Lung microvascular endothelial cell (primary cell): ENCODE results near the gene RMDN2. TPM values are rescaled to one million over a fixed set of nuclear protein-coding genes. Genes with fewer than 3 reads are reported as not detected.
A peak's percentile ranks its signal among the peaks of the same experiment; 100 is the strongest.

Experiments
- DNase-seq, 2 donors: peaks; one replicate each; pipeline versions ENCODE4 v3.0.0 to v3.0.0-alpha.2; 2010; ENCODE audit warnings: low read depth in 2 of 2
- total RNA-seq: library from RNA; depleted of rRNA; stranded (reverse); fragments of >200 nt; gene quantifications from 2 replicates; pipeline ENCODE4 v1.2.1, GENCODE V29; 2014

The RMDN2 gene
- total RNA-seq, 1 donor from 2014 or later, result 1.6 TPM

DNA sequence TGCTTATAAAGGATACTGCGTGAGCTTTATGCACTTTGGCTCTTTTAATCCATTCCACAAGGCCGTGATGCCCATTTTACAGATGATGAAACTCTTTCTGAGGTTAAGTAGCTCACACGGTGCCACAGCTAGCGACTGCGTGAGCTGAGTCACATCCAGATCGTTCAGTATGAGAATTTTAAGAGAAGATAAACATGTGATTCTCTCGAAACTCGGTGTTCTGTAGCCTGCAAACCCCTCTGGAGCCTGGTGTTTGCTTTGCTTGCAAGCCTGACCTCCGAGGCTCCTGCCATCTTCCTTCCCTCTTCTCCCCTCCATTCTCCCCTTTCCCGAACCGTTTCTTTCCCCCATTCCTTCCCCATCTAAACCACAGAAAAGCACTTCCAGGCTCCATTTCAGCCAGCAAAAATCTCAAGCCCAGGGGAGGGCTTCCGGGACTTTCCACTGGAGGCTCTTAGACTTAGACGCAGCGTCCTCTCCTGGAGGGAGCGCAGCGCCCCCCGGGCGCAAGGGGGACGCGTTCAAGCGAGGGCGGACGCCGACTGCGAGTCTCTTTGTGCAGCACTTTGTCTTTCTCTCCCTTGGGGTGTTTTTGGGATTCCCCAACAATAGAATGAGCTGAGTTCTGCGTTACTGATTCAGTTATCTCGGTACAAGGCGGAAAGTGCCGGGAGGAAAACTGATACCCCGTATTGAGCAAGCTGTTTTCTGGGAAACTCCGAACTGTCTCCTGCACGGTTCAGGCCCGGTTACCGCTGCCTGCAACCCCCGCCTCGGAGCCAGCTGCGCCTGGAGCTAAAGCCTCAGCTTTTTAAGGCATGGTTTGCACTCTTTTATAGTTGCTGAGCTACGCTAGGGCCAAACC is 112.9 kb downstream of the RMDN2 start:
- peak in 1 of 2 donors; percentile 17 for DNase-seq

DNA sequence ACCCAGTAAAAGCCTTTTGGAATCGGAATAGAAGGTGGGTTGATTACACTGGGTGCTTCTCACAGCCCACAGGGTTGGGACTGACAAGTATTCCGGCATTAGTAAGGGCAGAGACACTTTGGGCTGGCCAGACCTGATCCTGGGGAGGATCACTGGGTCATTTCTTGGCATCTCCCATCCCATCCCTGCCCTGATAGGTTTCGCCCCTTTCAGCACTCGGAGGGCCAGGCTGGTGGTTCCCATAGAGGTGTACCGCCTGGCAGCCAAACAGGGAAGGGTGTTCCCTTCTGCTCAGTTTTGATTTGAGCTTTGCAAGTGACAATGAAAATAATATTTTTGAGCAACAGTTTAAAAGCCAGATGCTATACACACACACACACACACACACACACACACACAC is 113.6 kb downstream of the RMDN2 start:
- DNase-seq, result no peak

DNA sequence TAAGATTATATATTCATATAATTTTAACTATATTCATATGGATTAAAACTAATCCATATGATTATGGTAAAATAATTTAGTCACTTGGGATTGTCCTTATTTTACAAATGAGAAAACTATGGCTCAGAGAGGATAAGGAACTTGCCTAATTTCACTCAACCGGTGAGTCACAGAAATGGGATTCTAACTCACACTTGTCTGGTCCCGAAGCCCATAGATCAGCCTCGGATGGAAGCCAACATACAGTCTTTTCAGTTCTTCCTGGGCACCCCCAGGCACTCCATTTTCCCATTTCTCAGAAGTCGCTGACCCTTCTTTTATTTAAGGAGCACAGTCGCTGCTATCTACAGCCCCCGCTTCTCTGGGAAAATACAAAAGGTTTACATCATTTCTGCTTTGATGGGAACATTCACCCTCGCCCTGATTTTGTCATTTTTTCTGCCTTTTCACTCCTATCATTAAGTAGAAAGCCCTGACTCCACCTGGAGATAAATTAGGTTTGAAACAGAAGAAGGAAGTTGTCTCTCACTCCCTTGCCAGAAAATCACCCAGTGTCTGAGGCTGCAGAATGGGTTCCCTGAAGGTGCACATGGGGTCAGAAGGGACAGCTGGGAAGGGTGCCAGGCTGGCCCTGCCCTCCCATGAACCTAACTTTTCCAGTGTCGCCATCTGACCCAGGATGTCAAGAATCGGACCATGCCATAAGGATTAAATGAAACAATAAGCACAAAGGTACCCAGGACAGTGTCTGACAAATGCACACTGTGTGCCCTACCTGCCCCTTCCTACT is 114.2 kb downstream of the RMDN2 start:
- no peak for DNase-seq

DNA sequence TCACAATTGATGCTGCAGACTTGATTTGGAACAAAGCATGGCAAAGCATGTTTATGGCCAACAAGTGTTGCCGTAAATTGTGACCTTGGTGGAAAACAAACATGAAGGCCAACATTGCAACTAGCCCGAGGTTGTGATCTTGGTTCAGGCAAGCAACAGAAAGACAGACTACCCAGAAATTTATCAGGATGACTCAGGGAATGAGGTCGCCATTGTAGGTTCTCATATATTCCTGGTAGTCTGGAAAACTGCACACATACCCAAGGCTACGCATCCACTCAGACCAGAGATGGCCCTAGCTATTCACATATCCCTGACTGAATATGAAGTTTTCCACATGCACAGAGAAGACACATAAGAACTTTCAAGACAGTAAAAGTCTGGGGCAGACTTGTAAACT is 120.7 kb downstream of the RMDN2 start:
- no peak for DNase-seq

DNA sequence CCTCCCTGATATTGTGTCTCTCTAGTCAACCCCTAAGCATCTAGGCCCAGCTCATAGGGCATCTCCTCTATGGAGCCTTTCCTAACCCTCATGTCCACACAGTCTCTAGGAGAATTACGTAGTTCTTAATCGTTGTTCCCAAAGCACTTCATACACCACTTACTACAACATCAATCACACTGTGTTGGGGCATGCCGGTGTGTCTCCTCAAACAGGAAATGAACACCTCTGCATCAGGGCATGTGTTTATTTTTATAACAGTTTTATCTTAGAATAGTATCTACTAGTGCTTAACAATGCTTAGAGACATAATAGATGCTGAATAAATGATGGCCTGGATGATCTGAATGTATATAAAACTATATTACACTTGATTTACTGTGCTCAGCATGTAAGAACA is 131.1 kb downstream of the RMDN2 start:
- no peak for DNase-seq

DNA sequence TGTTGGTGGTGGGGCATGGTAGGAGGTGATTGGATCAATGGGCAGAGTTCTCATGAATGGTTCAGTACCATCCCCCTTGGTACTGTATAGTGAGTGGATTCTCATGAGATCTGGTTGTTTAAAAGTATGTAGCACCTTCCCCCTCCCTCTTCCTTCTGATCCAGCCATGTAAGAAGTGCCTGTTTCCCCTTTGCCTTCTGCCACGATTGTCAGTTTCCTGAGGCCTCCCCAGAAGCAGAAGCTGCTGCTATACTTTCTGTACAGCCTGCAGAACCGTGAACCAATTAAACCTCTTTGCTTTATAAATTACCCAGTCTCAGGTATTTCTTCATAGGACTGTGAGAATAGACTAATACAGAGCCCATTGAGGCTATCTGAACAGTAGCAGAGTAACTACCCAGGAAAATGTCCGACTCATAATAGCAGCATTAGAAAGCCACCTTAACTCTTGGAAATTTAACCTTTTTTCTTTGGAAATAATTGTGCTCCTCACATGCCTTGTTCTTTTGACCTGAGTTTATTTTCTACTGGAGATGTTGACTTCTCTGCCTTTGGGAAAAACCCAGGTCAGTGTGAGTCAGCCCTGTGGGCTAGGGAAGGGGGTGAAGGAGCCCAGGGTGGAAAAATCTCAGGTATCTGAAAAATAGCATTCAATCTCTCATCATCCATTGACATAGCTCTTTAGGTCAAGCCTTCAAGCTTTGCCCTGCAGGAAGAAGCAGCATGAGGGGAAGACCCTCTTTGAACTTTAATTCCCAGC is 132.7 kb downstream of the RMDN2 start:
- no peak for DNase-seq

DNA sequence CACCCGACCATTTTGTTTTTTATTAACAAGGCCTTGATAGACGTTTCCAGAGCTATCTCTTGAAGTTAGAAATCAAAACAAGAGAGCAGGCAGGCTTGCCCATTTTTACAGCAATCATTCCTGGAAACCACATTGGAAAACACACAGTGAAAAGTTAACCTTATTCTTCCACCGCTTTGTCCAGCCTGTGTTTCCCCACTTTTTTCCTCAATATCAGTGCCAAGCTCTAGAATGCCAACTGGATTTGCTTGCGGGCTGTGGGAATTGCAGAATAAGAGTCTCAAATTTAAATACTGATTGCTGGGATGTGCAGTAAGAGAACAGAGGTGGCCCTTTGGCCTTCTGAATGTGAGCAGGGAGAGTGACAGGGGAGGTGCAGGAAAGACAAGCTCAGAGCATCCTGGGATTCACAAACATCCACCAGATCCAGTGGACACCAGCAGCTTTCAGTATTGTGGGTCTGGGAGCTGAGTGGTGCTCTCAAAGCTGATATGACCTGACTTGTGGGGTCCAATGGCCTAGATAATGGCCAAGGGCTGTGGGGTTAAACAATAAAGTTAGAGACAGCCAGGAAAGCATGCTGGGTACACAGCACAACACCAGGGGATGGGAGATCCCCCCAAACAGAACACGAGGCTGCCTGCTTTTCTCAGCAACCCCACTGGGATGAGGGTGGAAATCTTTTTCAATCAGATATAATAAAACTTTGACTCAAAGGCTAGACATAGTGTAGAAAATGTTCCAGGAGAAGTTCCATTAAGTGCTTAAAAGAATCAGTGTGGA is 135.3 kb downstream of the RMDN2 start:
- DNase-seq, result no peak

DNA sequence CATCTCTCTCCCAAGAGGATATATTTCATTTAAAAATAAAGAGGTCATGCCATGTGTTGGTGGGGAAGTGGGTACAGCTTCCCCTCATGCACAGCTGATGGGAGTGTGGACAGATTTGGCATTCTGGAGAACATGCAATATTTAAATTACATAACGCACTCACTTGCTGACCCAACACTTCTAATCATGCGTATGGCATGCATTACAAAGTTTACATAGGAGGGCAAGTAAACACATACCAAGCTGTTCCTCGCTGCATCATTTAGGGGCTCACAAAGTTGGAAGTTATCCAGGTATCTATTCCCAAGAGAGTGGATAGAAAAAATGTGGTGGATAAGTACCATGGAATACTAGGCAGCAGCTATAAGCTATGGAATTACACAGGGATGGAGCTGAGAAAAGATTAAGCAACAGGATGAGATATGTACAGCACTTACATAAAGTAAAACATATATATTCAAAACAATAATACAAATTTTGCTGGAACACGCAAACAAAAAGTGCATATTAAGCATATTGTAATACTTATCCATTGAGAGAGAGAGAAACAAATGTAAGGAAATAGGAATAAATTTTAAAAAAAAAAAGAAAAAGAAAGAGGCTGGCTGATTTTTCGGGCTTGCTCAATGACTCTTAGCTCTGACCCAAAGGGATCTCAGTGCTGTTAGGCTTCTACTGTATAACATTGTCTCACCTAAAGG is 139.9 kb downstream of the RMDN2 start:
- no peak for DNase-seq

DNA sequence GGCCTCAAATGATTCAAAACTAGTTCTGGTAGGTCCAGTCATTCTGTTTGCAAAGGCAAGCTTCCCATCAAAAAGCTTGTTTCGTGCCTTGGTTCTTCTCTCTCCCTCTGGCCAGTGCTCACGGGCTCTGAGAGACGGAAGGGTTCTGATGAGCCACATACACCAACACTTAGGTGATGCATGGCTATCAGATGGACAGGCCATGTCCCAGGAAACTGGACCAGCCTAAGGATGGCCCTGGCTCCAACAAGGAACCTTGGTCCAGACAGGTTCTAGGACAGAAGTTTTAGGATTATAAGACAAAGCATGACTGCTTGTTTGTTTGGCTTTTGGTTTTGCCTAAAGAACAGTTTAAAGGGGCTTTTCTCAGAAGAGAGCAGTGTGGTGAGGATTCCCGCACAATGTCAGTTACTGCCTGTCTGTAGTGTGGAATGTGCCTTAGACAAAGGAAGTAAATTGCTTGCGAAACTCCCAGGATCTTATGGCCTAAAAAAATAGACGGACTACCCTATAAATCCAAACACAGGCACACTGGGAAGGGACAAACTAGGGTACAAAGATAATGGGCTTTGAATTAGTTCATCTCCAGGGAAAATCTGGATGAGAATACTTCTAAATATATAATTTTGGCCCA is 140.5 kb downstream of the RMDN2 start:
- no peak for DNase-seq

DNA sequence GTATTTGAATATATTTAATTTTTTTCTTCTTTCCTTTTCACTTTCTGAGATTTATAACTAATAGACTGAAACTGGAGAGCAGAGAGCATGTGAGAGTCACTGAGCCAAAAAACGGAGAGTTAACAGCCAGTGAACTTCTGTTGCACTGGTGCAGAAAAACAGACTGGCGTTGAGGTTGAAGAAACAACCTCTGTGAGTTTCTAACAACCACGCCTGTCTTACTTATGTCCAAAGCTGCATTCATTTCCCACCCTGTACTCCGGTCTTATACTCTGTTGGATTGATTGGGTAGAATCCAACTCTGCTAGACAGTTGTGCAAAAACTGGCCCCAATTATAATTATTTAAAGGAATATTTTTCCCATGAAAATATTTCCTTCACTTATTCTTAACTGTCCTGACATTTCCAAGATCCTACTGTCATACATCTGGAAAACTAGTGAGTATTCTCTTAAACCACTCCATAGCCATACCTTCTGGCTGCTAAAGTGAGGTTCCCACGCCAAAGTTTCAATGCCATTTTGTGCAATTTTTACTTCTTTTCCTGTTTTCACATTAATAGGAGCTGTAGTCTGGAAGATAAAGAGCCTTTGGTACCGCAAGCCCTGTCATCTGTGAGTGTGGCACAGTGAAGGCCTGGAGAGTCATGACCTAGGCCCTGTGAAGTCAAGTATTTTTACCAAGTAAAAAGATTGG is 141.5 kb downstream of the RMDN2 start:
- no peak for DNase-seq

Other genes with a start within 250 kb of the RMDN2 start
- 0.20 TPM in 1 of 2 replicates, not detected in the other for gene CYP1B1, start 150.9 kb downstream of the RMDN2 start, total RNA-seq